Immature natural killer cell (primary cell): ENCODE data around the gene PPM1K. TPM values are rescaled to one million over a fixed set of nuclear protein-coding genes. Genes with fewer than 3 reads are reported as not detected.
"Not testable (repeated sequence)": the region's sequence is repeated elsewhere in the genome, so short reads cannot be mapped to it uniquely, and the experiment has no call there.

Experiments used
- DNase-seq, 3 donors: peaks; one replicate each; pipeline ENCODE4 v3.0.0; 2022; ENCODE audit warnings: mixed read lengths in 1 of 3
- H3K27ac Mint-ChIP-seq, 6 donors: one replicate each; pipeline ENCODE4 v1.8.0; 2020; ENCODE audit warnings: mixed read lengths in 6 of 6, mild to moderate bottlenecking in 5 of 6, inconsistent platforms in 4 of 6, moderate library complexity in 3 of 6
- H3K27me3 Mint-ChIP-seq, 3 donors: one replicate each; pipeline ENCODE4 v1.8.0; 2020 to 2021; ENCODE audit warnings: low read depth in 3 of 3, mild to moderate bottlenecking in 3 of 3, mixed read lengths in 3 of 3, moderate library complexity in 3 of 3, inconsistent platforms in 1 of 3
- H3K36me3 Mint-ChIP-seq, 3 donors: one replicate each; pipeline ENCODE4 v1.8.0; 2020; ENCODE audit warnings: mixed read lengths in 3 of 3, inconsistent platforms in 2 of 3, mild to moderate bottlenecking in 2 of 3
- H3K4me1 Mint-ChIP-seq, 2 donors: one replicate each; pipeline ENCODE4 v1.8.0; 2020; ENCODE audit warnings: inconsistent platforms in 2 of 2, mild to moderate bottlenecking in 2 of 2, mixed read lengths in 2 of 2, moderate library complexity in 1 of 2
- H3K4me3 Mint-ChIP-seq, 5 donors: one replicate each; pipeline ENCODE4 v1.8.0; 2020; ENCODE audit warnings: mild to moderate bottlenecking in 5 of 5, mixed read lengths in 5 of 5, inconsistent platforms in 3 of 5, moderate library complexity in 3 of 5
- H3K9me3 Mint-ChIP-seq, 6 donors: one replicate each; pipeline ENCODE4 v1.8.0; 2020; ENCODE audit warnings: mild to moderate bottlenecking in 6 of 6, mixed read lengths in 6 of 6, inconsistent platforms in 4 of 6, moderate library complexity in 3 of 6
- polyA plus RNA-seq, 3 donors: library from polyadenylated mRNA; unstranded; fragments of 300-500 nt; fragmentation: Illumina TruSeq; gene quantifications; one replicate each; pipeline ENCODE4 v1.2.3, GENCODE V29; 2021

PPM1K gene
- 10 to 100 TPM; 25.5 to 57.1 (median 55.5) TPM for polyA plus RNA-seq

DNA sequence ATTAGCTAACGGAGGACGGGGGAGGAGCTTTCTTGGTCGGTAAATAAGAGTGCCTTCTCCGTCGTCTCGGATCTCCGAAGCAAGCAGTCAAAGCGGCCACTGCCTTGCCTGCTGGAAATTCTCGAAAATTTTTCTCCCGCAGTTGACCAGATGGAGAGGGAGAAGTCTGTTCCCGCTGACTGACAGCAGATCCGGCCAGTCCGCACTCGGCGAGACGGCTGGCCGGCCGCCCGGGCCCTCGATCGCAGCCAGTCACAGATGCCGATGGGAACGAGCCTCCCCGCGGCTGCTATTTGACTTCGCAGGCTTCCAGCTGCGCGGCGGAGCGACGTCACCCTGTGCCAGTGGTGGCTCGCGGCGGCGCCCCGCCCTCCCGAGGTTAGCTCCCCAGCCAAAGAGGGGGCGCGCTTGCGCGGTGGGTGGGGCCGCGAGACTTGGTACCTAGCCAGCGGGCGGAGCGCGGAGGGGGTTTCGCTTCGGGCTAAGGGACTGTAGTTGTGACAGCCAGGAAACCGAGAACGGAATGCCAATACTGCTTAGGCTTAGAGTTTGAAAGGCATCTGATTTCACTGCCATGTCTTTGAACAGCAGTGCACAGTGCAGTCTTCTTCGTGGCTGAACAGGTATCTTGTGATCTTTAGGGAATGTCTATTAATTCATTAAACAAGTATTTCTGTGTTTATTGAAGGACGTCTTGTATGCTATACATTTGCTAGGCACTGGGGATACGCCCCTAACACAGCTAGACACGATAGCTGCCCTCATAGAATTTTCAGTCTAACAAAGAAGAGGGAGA is at the start of gene PPM1K:
Gene PPM1K (minus strand): TSS at position 123 of the 796 bp plus-strand sequence. CDS start 5,978 bp downstream, outside the sequence.
- Mint-ChIP-seq H3K36me3 (peaks cover 0 to 5% (median 0%) of the 10 kb centered on the region in 3 donors), H3K27ac (peak within 1 kb of the TSS; percentile 99 to 100 (median 100)), H3K4me3 (peak within 1 kb of the TSS; percentile 96 to 99 (median 99)), H3K4me1 (peaks cover 38 to 54% of the 10 kb centered on the region in 2 donors), H3K9me3 (peaks cover 0 to 1% (median 0%) of the 10 kb centered on the region in 6 donors), H3K27me3 (peaks cover 9 to 23% (median 16%) of the 10 kb centered on the region in 3 donors)
- peak; percentile 99 for DNase-seq

DNA sequence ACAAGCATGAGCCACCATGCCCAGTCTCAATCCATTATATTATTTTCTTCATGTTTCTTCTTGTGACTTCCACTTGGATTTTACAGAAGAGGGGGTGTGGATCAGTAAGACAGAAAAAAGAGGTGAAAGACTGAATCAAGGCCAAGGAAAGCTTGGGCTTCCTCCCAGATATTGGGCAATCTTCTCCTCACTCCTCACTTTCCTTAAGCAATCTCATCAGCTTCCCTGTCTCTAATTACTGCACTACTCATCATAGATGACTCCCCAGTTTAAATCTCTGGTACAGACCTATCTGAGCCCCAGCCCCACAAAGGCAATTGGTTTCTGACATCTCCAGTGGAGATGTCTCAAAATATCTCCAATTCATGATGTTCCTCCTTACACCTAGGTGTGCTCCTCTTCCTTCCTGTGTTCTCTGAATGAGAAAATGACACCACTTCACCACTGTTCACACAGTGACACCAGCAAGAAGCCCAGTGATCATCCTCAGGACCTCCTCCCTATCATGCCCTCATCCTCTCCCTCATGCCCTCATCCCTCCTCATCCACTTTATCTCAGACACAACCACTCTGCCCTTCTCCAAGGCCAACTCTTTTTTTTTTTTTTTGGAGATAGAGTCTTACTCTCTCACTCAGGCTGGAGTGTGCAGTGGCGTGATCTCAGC is 49.5 kb upstream of the PPM1K start:
- H3K27me3 Mint-ChIP-seq, result peaks cover 0 to 7% (median 1%) of the 10 kb centered on the region in 3 donors
- H3K4me1 Mint-ChIP-seq, result peaks cover 6 to 7% of the 10 kb centered on the region in 2 donors
- H3K36me3 Mint-ChIP-seq, result peaks cover 0 to 4% (median 0%) of the 10 kb centered on the region in 3 donors
- no peak overlapping the region for H3K27ac Mint-ChIP-seq
- no peak overlapping the region for H3K4me3 Mint-ChIP-seq
- no peaks in the 10 kb centered on the region for H3K9me3 Mint-ChIP-seq
- no peak for DNase-seq

DNA sequence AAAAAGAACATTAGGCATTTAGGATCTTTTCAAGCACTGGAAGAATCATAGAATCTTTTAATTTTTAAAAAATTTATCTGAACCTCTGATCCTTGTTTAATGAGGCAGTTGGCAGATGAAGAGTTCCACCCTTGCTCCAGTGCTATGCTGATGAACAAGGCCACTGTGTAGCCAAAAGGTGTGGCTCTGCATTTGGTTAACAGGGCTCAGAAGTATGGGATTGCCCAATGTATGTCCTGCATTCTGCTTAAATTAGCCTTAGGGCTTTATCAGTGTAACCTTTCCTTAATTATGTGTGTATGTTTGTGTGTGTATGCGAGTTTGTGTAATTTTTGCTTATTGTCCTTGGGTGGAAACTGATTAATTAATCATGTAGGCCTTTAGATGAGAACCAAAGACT is 43.3 kb upstream of the PPM1K start:
- Mint-ChIP-seq H3K4me1 (no peaks in the 10 kb centered on the region), H3K4me3 (no peak overlapping the region), H3K36me3 (no peaks in the 10 kb centered on the region), H3K27me3 (peaks cover 2% of the 10 kb centered on the region in 3 donors), H3K9me3 (no peaks in the 10 kb centered on the region), H3K27ac (no peak overlapping the region)
- DNase-seq, result no peak

DNA sequence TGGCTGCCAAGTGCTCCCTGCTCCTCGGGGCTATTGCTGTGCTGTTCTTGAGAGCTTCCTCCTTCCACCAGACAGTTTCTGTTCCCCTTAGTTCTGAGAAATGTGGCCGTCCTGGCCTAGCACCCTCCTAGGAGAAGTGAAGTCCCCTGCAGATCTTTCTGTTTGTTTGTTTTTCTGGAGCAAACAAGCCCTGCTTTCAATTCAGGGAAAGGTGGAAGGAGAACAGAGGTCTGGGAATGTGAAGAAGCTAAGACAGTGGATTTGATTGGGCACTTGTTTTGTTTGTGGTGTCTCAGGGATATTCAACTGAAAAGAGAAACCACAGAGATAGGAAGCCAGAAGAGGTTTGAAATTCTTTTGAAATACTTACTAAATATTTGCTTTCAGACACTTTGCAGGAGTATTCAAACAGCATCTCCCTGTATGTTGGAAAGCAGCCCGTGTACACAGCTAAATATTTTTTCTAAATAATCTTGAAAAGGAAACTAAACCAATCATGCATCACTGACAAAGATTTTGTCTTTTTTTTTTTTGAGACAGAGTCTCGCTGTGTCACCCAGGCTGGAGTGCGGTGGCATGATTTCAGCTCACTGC is 36.5 kb upstream of the PPM1K start:
- Mint-ChIP-seq H3K4me3 (peak overlapping the region; percentile 21 to 83 (median 67)), H3K36me3 (no peaks in the 10 kb centered on the region), H3K27me3 (no peaks in the 10 kb centered on the region), H3K9me3 (no peaks in the 10 kb centered on the region), H3K27ac (peak overlapping the region; percentile 65 to 94 (median 91)), H3K4me1 (peaks cover 12 to 22% of the 10 kb centered on the region in 2 donors)
- DNase-seq, result peak in 2 of 3 donors; percentile 8 to 9

DNA sequence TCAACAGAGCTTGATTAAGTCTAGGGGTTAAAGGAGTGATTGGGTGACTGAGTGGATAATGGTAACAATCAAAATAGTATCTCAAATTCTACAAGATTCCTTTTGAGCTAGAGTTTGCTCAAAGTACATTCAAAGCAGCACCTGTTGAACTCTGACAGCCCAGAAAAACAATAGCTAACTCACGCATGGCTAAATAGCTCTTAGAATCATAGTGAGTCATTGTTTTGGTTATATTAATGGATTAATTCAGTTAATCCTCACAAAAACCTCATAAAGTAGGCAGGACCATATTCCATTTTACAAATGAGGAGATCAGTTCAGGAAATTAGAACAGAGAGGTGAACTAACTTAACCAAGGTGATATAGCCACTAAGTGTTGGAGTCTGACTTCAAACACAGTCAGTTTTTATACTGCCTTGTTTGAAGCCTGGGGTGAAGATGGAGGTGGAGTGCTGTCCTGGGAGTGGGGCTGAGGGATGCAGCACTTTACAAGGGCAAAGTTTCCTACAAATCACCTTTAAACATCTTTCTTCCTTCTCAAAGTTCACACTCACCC is 35.9 kb upstream of the PPM1K start:
- DNase-seq, result no peak
- peak overlapping the region; percentile 21 to 83 (median 67) for H3K4me3 Mint-ChIP-seq
- no peaks in the 10 kb centered on the region for H3K36me3 Mint-ChIP-seq
- H3K27me3 Mint-ChIP-seq, result no peaks in the 10 kb centered on the region
- no peaks in the 10 kb centered on the region for H3K9me3 Mint-ChIP-seq
- H3K27ac Mint-ChIP-seq, result peak overlapping the region; percentile 65 to 94 (median 91)
- H3K4me1 Mint-ChIP-seq, result peaks cover 12 to 22% of the 10 kb centered on the region in 2 donors

DNA sequence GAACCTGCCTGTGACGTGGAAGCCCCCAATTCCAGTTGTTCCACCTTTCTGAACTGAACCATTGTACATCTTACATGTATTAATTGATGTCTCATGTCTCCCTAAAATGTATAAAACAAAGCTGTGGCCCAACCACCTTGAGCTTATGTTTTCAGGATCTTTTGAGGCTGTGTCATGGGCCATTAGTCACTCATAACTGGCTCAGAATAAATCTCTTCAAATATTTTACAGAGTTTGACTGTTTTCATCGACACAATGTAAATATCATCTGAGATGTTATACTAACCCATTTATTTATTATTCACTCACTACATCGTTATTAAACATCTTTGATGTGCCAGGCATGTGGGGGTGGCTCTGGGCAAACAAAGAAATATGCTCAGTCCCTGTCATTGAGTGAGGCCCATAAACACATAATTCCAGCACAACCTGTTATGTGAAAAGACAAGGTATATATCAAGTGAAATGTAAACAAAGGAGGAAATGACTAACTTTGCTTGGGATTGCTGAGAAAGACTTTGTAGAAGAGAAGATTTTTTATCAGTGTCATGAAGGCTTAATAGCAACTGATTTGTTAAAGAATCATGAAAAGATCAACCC is 34.5 kb upstream of the PPM1K start:
- Mint-ChIP-seq H3K36me3 (no peaks in the 10 kb centered on the region), H3K4me1 (peaks cover 12 to 22% of the 10 kb centered on the region in 2 donors), H3K27ac (peak overlapping the region in 1 of 6 donors; percentile 12), H3K27me3 (peaks cover 0 to 2% (median under 1%) of the 10 kb centered on the region in 3 donors), H3K9me3 (peaks cover 0 to 2% (median 0%) of the 10 kb centered on the region in 6 donors), H3K4me3 (no peak overlapping the region)
- no peak for DNase-seq

DNA sequence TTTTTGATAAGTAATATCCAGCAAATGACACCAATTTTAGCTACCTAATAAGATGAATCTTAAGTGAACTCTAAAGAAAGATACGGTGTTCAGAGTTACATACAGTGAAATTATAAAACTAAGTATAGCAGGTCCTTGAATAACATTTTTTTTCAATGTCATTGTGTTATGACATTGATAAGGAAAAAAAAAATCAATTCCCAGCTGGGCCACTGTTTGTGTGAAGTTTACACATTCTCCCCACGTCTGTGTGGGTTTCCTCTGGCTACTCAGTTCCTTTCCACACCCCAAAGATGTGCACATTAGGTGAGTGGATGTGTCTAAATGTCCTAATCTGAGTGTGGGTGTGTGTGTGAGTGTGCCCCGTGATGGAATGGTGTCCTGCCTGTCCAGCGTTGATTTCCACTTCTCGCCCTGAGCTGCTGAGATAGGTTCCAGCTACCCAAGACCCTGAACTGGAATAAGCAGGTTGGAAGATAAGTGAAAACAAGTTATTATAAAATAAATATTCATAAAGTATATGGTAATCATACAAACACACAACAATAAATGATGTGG is 31.2 kb upstream of the PPM1K start:
- H3K4me1 Mint-ChIP-seq, result peaks cover 4 to 8% of the 10 kb centered on the region in 2 donors
- H3K4me3 Mint-ChIP-seq, result no peak overlapping the region
- H3K27ac Mint-ChIP-seq, result no peak overlapping the region
- H3K36me3 Mint-ChIP-seq, result peaks cover 0 to 7% (median 0%) of the 10 kb centered on the region in 3 donors
- H3K9me3 Mint-ChIP-seq, result peaks cover 2 to 11% (median 4%) of the 10 kb centered on the region in 6 donors
- H3K27me3 Mint-ChIP-seq, result peaks cover 1 to 2% (median 2%) of the 10 kb centered on the region in 3 donors
- DNase-seq, result no peak

DNA sequence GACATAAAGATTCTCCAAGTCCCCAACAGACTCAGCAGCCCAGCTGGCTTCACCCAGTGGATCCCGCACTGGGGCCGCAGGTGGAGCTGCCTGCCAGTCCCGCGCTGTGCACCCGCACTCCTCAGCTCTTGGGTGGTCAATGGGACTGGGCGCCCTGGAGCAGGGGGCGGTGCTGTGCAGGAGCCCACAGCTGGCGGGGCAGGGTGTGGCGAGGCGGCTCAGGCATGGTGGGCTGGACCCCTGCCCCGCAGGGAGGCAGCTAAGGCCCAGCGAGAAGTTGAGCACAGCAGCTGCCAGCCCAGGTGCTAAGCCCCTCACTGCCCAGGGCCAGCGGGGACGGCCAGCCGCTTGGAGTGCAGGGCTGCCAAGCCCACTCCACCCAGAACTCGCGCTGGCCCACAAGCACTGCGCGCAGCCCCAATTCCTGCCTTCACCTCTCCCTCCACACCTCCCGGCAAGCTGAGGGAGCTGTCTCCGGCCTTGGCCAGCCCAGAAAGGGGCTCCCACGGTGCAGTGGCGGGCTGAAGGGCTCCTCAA is 28.8 kb upstream of the PPM1K start:
- Mint-ChIP-seq H3K9me3 (peaks cover 2 to 11% (median 4%) of the 10 kb centered on the region in 6 donors), H3K27me3 (peaks cover 4 to 16% (median 8%) of the 10 kb centered on the region in 3 donors)
- H3K27ac Mint-ChIP-seq, H3K36me3 Mint-ChIP-seq, DNase-seq, H3K4me3 Mint-ChIP-seq, H3K4me1 Mint-ChIP-seq: not testable (repeated sequence)

DNA sequence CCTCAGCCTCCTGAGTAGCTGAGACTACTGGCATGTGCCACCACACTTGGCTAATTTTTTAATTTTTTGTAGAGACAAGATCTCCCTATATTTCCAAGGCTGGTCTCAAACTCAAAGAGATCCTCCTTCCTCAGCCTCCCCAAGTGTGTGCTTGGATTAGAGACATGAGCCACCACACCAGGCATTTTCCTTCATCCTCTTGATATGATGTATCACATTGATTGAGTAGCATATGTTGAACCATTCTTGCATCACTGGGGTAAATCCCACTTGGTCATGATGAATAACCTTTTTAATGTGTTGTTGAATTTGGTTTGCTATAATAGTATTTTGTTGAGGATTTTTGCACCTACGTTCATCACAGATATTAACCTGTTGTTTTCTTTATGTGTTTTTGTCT is 24.2 kb upstream of the PPM1K start:
- Mint-ChIP-seq H3K27ac (peak overlapping the region in 1 of 6 donors; percentile 37), H3K4me1 (no peaks in the 10 kb centered on the region), H3K36me3 (peaks cover 0 to 7% (median 0%) of the 10 kb centered on the region in 3 donors), H3K9me3 (peaks cover 2 to 11% (median 4%) of the 10 kb centered on the region in 6 donors), H3K4me3 (no peak overlapping the region), H3K27me3 (peaks cover 4 to 21% (median 6%) of the 10 kb centered on the region in 3 donors)
- no peak for DNase-seq

DNA sequence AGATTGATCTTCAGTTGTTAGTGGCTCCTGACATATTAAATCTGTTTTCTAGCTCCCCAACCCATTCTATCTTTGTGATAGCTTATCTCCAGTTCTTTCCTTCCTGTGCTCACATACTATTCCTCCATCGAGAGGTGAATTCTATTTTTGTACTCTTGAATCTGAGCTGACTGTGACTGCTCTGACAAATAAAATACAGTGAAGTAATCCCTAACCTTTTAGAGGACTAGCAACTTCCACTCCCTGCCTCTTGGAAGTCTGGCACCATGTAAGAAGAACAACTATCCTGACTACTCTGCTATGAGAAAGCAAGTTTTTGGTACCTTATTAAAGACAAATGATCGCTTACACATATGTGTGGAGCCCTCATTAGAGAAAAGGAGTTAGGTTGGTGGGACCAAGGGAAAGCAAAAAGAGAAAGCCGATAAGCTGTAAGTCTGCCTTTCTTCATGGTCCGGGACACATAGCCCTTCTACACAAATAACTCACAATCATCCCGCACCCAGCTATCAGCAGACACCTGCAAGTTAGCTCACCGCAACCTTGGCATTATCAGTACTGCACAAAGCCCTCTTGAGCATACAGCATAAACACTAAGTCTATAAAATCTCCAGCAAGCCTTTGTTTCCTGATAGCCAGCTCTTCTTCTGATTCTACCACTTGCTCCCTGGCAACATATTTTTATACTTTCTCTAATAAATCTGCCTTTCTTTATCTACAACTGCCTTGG is 13.5 kb upstream of the PPM1K start:
- Mint-ChIP-seq H3K9me3 (no peaks in the 10 kb centered on the region), H3K4me3 (no peak overlapping the region), H3K27ac (no peak overlapping the region), H3K36me3 (no peaks in the 10 kb centered on the region), H3K4me1 (no peaks in the 10 kb centered on the region), H3K27me3 (peaks cover 0 to 3% (median 2%) of the 10 kb centered on the region in 3 donors)
- DNase-seq, result no peak

DNA sequence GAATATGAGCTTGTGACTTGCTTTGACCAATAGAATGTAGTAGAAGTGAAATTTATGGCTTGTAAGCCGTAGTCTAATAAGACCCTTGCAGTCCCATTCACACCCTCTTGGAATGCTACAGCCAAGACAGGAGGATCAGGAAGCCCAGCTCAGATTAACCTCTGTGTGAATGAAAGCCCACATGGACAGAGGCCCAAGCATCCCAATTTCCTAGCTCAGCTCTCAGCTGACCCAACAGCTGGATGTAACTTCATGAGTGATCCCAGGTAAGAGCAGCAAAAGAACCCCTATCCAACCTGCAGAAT is 12.8 kb upstream of the PPM1K start:
- Mint-ChIP-seq H3K27me3 (peaks cover 0 to 2% (median 2%) of the 10 kb centered on the region in 3 donors), H3K4me3 (no peak overlapping the region), H3K4me1 (no peaks in the 10 kb centered on the region), H3K36me3 (no peaks in the 10 kb centered on the region), H3K9me3 (no peaks in the 10 kb centered on the region), H3K27ac (no peak overlapping the region)
- DNase-seq, result no peak

DNA sequence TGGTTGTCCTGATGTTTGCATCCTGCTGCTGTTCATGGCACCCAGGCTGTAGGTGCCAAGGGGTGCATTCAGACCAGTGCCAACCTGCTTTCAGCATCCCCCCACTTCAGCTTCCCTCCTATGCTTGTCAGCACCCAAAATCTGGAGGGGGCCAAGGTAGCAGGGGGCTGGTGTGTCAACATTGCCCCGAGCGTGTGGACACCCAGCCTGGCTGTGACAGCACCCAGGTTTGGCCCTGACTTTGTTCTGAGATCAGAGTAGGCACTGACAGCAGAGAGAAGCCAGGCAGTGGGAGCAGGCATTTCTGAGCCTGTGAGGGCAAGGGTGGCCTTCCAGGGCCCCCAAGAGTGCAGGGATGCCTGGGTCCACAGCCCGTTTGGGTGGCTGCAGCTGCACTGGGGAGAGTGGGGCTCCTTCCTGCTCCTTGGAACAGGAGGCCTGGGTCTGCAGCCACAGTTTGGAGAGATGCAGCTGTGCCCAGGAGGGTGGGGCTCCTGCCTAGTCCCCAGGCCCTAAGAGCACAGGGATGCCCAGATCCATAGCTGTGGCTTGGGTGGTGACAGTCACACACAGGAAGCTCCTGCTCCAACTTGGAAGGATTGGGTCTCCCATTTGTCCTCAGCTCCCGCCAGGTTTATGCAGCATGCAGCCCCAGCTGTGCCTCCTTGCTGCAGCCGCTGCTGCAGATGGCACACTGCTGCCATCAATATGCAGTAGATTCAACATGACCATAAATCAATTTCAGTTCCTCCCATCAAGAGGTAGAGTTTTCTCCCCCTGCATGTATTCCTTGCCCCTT is 12.3 kb upstream of the PPM1K start:
- Mint-ChIP-seq H3K27me3 (peaks cover 0 to 2% (median under 1%) of the 10 kb centered on the region in 3 donors), H3K27ac (no peak overlapping the region), H3K9me3 (no peaks in the 10 kb centered on the region), H3K36me3 (no peaks in the 10 kb centered on the region), H3K4me1 (no peaks in the 10 kb centered on the region), H3K4me3 (no peak overlapping the region)
- no peak for DNase-seq
